ENCODE measurements around the gene PDCL3. TPM values are rescaled to one million over a fixed set of nuclear protein-coding genes. Genes with fewer than 3 reads are reported as not detected.

The PDCL3 gene
- polyA plus RNA-seq, 1 experiment, result 19.2 TPM

GRCh38 chr2:100580367-100581276, 17.8 kb downstream of the PDCL3 start:
- CTCF ChIA-PET, result interaction anchor here (0.6 kb wide), 1 partner anchor 14 kb away, joined by 3 read pairs; no protein-coding TSS in a partner anchor
- Histone ChIP-seq H3K9me3 (ENCODE audit: control insufficient read depth, insufficient read depth, low read length) (no peaks in the 10 kb centered on the region), H3K4me3 (ENCODE audit: low read depth, low read length) (no peak overlapping the region), H3K27ac (ENCODE audit: low read depth, low read length) (no peak overlapping the region), H3K27me3 (ENCODE audit: control insufficient read depth, insufficient read depth, low read length) (no peaks in the 10 kb centered on the region)
- POLR2A ChIA-PET, result interaction anchor here (0.6 kb wide), 1 partner anchor 17 kb away, joined by 3 read pairs; no protein-coding TSS in a partner anchor
- DNase-seq (ENCODE audit: low read depth, low spot score), result no peak
- no peak for TF ChIP-seq CTCF (IDR thresholded peaks at IDR 0.05; ENCODE audit: low read depth, low read length)

DNA sequence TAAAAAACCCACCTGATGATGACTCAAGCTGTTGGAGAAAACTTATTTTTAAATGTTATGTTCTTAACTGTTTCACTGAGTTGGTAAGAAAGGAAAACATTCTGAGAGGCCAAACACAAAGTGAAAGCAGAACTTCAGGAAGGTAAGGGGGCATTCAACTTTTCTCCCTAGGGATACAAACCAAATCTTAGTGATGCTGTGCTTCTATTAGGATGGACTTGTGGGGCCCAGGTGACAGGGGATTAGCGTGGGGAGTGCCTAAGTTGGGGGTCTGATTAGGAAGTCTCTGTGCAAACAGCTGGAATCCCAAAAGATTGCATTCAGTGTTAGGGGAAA, 18.5 kb downstream of the PDCL3 start:
- Histone ChIP-seq H3K4me3 (ENCODE audit: low read depth, low read length) (no peak overlapping the region), H3K27ac (ENCODE audit: low read depth, low read length) (no peak overlapping the region), H3K27me3 (ENCODE audit: control insufficient read depth, insufficient read depth, low read length) (no peaks in the 10 kb centered on the region), H3K9me3 (ENCODE audit: control insufficient read depth, insufficient read depth, low read length) (no peaks in the 10 kb centered on the region)
- DNase-seq (ENCODE audit: low read depth, low spot score), result no peak
- CTCF ChIA-PET, result interaction anchor here (0.6 kb wide), 1 partner anchor 14 kb away, joined by 3 read pairs; no protein-coding TSS in a partner anchor
- no peak for TF ChIP-seq CTCF (IDR thresholded peaks at IDR 0.05; ENCODE audit: low read depth, low read length)
- POLR2A ChIA-PET, result no interaction called here

DNA sequence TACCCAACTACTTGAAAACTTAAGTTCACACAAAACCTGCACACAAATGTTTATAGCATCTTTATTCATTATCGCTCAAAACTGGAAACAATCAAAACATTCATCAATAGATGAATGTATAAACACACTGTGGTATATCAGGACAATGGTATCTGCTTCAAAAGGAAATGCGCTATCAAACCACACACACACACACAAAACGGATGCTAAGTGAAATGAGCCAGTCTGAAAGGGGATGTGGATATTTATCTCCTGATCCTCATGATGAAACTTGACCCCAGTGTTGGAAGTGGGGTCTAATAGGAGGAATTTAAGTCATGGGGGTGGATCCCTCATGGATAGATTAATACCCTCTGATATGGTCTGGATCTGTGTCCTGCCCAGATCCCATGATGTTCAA, 22.0 kb downstream of the PDCL3 start:
- POLR2A ChIA-PET, result no interaction called here
- Histone ChIP-seq H3K27ac (ENCODE audit: low read depth, low read length) (no peak overlapping the region), H3K4me3 (ENCODE audit: low read depth, low read length) (no peak overlapping the region), H3K9me3 (ENCODE audit: control insufficient read depth, insufficient read depth, low read length) (no peaks in the 10 kb centered on the region), H3K27me3 (ENCODE audit: control insufficient read depth, insufficient read depth, low read length) (no peaks in the 10 kb centered on the region)
- CTCF ChIA-PET, result interaction anchor here (1.3 kb wide), 1 partner anchor 23 kb away, joined by 4 read pairs; no protein-coding TSS in a partner anchor
- TF ChIP-seq CTCF (IDR thresholded peaks at IDR 0.05; ENCODE audit: low read depth, low read length), result no peak
- no peak for DNase-seq (ENCODE audit: low read depth, low spot score)

DNA sequence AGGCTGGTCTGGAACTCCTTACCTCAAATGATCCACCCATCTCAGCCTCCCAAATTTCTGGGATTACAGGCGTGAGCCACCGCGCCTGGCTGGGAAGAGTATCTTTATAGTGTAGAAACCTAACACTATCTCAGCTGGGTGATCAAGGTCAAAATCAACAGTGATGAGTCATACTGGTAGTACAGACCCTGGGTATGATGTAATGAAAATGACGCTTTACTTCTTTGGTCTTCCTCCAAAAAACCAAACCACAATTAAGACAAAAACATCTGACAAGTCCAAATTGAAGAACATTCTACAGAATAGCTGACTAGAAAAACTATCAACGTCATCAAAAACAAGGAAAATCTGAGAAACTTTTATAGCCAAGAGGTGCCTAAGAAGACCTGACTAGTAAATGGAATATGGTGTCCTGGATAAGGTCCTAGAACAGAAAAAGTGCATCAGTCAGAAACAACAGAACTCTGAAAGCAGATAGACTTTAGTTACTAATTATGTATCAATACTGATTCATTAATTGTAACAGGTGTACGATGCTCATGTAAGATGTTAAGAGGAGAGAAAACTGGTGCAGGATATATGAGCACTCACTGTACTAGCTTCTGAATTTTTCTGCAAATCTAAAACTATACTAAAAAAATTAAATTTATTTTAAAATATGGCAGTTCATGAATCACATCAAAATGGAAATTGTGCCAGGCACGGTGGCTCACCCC, 25.4 kb downstream of the PDCL3 start:
- CTCF ChIA-PET, result interaction anchor here (1.7 kb wide), 1 partner anchor 18 kb away, joined by 5 read pairs; no protein-coding TSS in a partner anchor

More for the DNA sequence above, 25.4 kb downstream of the PDCL3 start:
- no peaks in the 10 kb centered on the region for H3K27me3 ChIP-seq (ENCODE audit: control insufficient read depth, insufficient read depth, low read length)
- H3K27ac ChIP-seq (ENCODE audit: low read depth, low read length), result no peak overlapping the region
- POLR2A ChIA-PET, result no interaction called here
- H3K4me3 ChIP-seq (ENCODE audit: low read depth, low read length), result no peak overlapping the region
- TF ChIP-seq CTCF (IDR thresholded peaks at IDR 0.05; ENCODE audit: low read depth, low read length), result no peak
- H3K9me3 ChIP-seq (ENCODE audit: control insufficient read depth, insufficient read depth, low read length), result no peaks in the 10 kb centered on the region
- DNase-seq (ENCODE audit: low read depth, low spot score), result no peak
